GM18870 (cell line): Measurements from ENCODE around the gene GRIK2.

ENCODE experiments used
- ATAC-seq: cut with Tn5 transposase; IDR thresholded peaks from one replicate; pipeline ENCODE4 v1.9.1; 2021; ENCODE audit warnings: moderate library complexity; ENCODE audit not compliant: unreplicated experiment

The GRIK2 gene

GRCh38 chr6:101847690-101848089, 454.2 kb downstream of the GRIK2 start:
- no peak for ATAC-seq

GRCh38 chr6:101851911-101852310, 458.4 kb downstream of the GRIK2 start:
- no peak for ATAC-seq

GRCh38 chr6:101853231-101854085, 459.9 kb downstream of the GRIK2 start:
- ATAC-seq, result no peak

- no peak for ATAC-seq
Measured at GRCh38 chr6:101876431-101876830, 482.9 kb downstream of the GRIK2 start.

GRCh38 chr6:101878554-101879276, 485.2 kb downstream of the GRIK2 start:
- no peak for ATAC-seq

GRCh38 chr6:101879782-101880181, 486.3 kb downstream of the GRIK2 start:
- no peak for ATAC-seq

DNA sequence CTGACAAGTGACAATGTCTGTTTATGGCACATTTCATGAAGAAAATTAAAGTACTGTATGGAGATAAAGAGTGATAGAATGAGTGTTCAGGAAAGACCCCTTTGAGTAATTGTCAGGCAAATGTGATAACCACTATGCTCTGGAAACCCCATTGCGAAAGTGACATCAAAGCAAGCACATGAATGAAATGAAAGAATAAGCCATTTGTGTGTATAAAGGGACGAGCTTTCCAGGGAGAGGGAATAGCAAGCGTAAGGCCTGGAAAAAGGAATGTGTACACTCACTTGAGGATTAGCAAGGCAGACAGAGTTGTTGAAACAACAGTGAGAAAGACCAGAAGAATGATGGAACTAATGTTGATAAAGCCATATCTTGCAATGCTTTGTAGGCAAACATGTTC, 490.0 kb downstream of the GRIK2 start:
- ATAC-seq, result no peak

GRCh38 chr6:101887532-101887931, 494.0 kb downstream of the GRIK2 start:
- ATAC-seq, result no peak

- no peak for ATAC-seq
Measured at GRCh38 chr6:101907356-101908217, 514.1 kb downstream of the GRIK2 start.

- no peak for ATAC-seq
Measured at GRCh38 chr6:101909366-101909765, 515.9 kb downstream of the GRIK2 start.

- no peak for ATAC-seq
Measured at GRCh38 chr6:101912311-101912710, 518.8 kb downstream of the GRIK2 start.

GRCh38 chr6:101918471-101918870, 525.0 kb downstream of the GRIK2 start:
- no peak for ATAC-seq

GRCh38 chr6:101921829-101922450, 528.4 kb downstream of the GRIK2 start:
- ATAC-seq, result no peak

DNA sequence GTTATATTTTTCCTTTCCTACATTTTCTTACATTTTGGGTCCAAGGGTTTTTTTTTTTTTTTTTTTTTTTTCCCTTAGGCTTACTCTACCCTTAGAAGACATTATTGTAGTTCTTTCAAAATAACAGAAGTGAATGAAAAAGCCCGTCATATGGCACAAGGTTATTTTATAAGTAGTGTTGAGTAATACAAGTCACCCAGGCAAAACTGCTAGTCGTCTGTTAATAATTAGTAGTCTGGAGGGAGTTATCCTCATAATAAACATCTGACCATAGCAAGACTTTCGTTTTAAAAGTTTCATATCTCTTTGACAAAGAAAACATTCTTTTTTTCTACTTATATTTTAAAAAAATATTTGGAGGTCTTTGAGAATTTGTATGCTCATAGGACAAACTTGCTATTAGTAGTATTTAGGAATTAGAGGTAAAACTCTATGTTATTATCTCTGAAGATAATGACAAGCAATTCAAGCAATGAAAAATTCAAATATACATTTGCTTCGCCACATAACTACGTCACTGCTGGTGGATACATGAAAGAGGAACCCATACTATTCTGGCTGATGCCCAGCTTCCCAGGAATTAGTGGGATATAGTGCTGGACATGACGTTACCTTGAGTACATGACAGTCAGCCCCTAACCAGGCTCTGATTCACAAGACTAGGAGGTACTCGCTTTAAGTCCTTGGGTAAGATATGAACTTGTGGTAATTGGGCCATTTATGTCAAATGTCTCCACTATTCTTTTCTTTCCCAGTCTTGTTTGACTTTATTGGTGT, 532.8 kb downstream of the GRIK2 start:
- no peak for ATAC-seq

DNA sequence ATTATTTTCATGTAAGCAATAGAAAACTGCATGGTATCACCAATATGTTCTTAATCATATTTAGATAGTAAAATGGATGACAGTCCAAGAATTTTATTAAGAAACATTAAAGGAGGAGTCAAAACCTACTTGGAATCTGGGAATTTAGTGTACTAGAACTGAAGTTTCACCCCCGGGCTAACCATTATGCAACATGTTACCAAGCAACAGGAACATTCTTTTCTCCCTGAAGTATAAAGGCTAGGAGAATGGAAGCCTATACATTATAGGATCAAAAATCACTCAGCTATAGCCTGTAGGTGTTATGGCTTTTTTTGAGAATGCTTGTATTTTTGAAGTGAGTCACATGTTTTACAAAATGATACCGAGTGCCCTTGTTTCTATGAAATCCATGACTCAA, 538.3 kb downstream of the GRIK2 start:
- ATAC-seq, result no peak

- no peak for ATAC-seq
Measured at GRCh38 chr6:101932704-101933103, 539.2 kb downstream of the GRIK2 start.

DNA sequence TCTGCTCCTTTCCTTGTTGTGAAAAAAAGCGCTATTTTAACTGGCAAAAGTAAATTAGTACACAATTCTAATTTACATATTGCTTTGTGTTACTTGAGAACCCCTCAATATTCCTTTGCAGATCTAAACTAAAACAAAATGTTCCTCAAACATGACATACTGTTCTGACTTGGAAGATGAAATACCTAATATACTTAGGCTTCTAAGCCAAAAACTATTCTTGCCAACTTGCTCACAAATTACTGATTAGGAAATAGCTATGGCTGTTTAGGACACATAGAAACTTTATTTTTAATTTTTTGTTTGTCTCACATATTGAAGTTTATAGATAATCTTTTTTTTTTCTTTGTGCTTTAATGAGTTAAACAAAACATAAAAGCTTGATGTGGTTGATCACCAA, 542.2 kb downstream of the GRIK2 start:
- no peak for ATAC-seq

DNA sequence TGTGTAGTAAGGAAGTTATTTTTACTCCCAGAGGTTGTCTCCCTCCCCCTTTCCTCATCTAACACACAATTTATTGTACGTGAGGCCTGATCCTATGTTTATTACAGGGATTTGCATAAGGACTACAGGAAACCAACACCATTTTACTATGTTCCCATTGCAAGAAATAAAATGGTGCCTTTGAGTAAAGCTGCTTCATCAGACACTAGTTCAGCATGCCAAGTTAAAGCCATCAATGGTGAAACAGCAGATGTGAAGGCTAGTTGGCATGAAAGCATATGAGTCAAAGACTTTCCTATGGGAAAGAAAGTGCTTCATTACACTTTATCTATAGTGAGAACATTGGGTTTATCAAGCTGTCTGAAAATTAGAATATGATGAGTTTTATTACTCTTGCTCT, 543.0 kb downstream of the GRIK2 start:
- no peak for ATAC-seq

GRCh38 chr6:101937108-101937507, 543.6 kb downstream of the GRIK2 start:
- no peak for ATAC-seq

GRCh38 chr6:101940391-101940790, 546.9 kb downstream of the GRIK2 start:
- ATAC-seq, result no peak
